ENCODE data around the gene SCN4B. TPM values are rescaled to one million over a fixed set of nuclear protein-coding genes. Genes with fewer than 3 reads are reported as not detected.
"Not testable (repeated sequence)": the region's sequence is repeated elsewhere in the genome, so short reads cannot be mapped to it uniquely, and the experiment has no call there.

The SCN4B gene
- total and polyA plus RNA-seq, 4 donors = 0.05 to 0.67 (median 0.42) TPM; not detected in 1

DNA sequence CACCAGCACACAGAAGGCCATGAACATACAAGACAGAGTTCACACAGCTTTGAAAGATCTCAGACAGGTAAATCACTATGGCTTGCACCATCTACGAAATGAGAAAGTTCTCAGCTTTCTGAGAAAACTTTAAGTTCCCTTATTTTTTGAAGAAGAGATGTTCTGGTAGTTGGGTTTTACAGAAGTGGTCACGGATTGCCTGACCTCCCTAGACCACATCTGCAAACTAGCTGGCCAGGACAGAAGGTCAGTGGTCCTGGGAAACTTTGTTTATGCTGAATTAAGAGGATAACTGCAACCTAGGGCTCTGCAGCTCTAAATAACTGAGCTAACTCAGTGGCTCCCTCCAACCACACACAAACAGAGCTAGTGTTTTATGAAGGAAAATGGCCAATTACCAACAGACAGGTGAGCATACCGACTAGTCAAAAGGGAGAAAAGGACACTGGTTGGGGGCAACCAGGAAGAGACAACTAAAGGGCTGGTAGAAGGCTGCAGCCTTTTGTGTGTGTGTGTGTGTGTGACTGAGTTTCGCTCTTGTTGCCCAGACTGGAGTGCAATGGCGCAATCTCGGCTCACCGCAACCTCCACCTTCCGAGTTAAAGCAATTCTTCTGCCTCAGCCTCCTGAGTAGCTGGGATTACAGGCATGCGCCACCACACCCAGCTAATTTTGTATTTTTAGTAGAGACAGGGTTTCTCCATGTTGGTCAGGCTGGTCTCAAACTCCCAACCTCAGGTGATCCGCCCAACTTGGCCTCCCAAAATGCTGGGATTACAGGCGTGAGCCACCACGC lies 32.4 kb upstream of the SCN4B start:
- Histone ChIP-seq H3K27me3 (ENCODE audit: control insufficient read depth in 4 of 4, insufficient read depth in 4 of 4, low read length in 3 of 4) (no peaks in the 10 kb centered on the region), H3K27ac (ENCODE audit: low read depth in 1 of 2, low read length in 2 of 2) (no peak overlapping the region), H3K9ac (ENCODE audit: low read depth in 1 of 2, low read length in 2 of 2) (no peak overlapping the region), H3K4me1 (ENCODE audit: control insufficient read depth in 4 of 4, insufficient read depth in 4 of 4, low read length in 3 of 4) (peaks cover 0 to 10% (median 4%) of the 10 kb centered on the region in 4 donors), H3K4me3 (ENCODE audit: low read depth in 1 of 3, low read length in 3 of 3) (no peak overlapping the region), H3K36me3 (ENCODE audit: control insufficient read depth in 4 of 4, insufficient read depth in 3 of 4, low read depth in 1 of 4, low read length in 3 of 4) (no peaks in the 10 kb centered on the region), H3K9me3 (ENCODE audit: control insufficient read depth in 4 of 4, low read length in 3 of 4) (no peaks in the 10 kb centered on the region)
- TF ChIP-seq HNF4A (conservative IDR thresholded peaks at IDR 0.05) = no peak
- DNase-seq (ENCODE audit: low spot score) = no peak
- WGBS = 87% methylated on average over 12 of the region's 12 CpGs

DNA sequence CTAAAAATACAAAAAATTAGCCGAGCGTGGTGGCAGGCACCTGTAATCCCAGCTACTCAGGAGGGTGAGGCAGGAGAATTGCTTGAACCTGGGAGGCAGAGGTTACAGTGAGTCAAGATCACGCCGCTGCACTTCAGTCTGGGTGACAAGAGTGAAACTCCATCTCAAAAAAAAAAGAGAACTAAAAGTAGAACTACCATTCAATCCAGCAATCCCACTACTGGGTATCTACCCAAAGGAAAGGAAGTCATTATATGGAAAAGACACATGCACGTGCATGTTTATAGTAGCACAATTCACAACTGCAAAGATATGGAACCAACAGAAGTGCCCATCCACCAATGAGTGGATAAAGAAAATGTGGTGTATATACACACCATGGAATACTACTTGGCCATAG lies 31.1 kb upstream of the SCN4B start:
- H3K9ac ChIP-seq (ENCODE audit: low read depth in 1 of 2, low read length in 2 of 2); DNase-seq (ENCODE audit: low spot score); H3K36me3 ChIP-seq (ENCODE audit: control insufficient read depth in 4 of 4, insufficient read depth in 3 of 4, low read depth in 1 of 4, low read length in 3 of 4); H3K27ac ChIP-seq (ENCODE audit: low read depth in 1 of 2, low read length in 2 of 2); H3K27me3 ChIP-seq (ENCODE audit: control insufficient read depth in 4 of 4, insufficient read depth in 4 of 4, low read length in 3 of 4); H3K9me3 ChIP-seq (ENCODE audit: control insufficient read depth in 4 of 4, low read length in 3 of 4); H3K4me3 ChIP-seq (ENCODE audit: low read depth in 1 of 3, low read length in 3 of 3); H3K4me1 ChIP-seq (ENCODE audit: control insufficient read depth in 4 of 4, insufficient read depth in 4 of 4, low read length in 3 of 4): not testable (repeated sequence)
- WGBS = 92% methylated on average over 5 of the region's 5 CpGs

DNA sequence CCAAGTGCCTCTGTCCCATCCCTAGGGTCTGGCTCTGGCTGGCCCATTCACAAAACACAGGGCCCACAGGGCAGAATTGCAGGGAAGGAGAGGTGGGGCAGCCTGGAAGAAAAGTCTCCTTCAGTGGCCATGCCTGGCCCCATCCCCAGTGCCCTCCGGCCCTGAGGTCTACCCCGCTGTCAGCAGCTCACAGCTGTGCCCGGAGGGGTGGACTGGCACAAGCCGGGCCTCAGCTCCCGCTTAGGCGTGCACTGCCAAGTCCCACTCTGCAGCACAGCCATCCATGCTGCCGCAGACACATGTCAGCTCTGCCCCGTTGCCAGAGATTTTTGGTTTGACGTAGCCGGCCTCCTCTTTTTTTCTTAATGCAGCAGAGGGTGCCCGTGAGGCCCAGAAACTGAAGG lies 27.7 kb upstream of the SCN4B start:
- no peak overlapping the region for H3K9ac ChIP-seq (ENCODE audit: low read depth in 1 of 2, low read length in 2 of 2)
- H3K27ac ChIP-seq (ENCODE audit: low read depth in 1 of 2, low read length in 2 of 2) = no peak overlapping the region
- no peak overlapping the region for H3K4me3 ChIP-seq (ENCODE audit: low read depth in 1 of 3, low read length in 3 of 3)
- no peak for TF ChIP-seq HNF4A (conservative IDR thresholded peaks at IDR 0.05)
- DNase-seq (ENCODE audit: low spot score) = no peak
- no peaks in the 10 kb centered on the region for H3K9me3 ChIP-seq (ENCODE audit: control insufficient read depth in 4 of 4, low read length in 3 of 4)
- no peaks in the 10 kb centered on the region for H3K27me3 ChIP-seq (ENCODE audit: control insufficient read depth in 4 of 4, insufficient read depth in 4 of 4, low read length in 3 of 4)
- H3K4me1 ChIP-seq (ENCODE audit: control insufficient read depth in 4 of 4, insufficient read depth in 4 of 4, low read length in 3 of 4) = peaks cover 0 to 3% (median under 1%) of the 10 kb centered on the region in 4 donors
- WGBS = 79% methylated on average over 11 of the region's 11 CpGs
- H3K36me3 ChIP-seq (ENCODE audit: control insufficient read depth in 4 of 4, insufficient read depth in 3 of 4, low read depth in 1 of 4, low read length in 3 of 4) = no peaks in the 10 kb centered on the region

DNA sequence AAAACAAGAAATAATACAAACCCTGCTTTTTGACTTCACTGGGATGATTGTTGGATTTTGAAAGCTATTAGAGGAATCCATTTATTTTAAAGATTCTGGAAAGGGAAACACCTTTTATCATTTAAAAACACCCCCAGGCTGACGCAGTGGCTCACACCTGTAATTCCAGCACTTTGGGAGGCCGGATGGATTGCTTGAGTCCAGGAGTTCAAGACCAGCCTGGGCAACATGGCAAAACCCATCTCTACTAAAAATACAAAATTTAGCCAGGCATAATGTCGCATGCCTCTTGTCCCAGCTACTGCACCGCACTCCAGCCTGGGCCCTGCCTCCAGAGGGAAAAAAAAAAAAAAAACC lies 24.1 kb upstream of the SCN4B start:
- no peaks in the 10 kb centered on the region for H3K27me3 ChIP-seq (ENCODE audit: control insufficient read depth in 4 of 4, insufficient read depth in 4 of 4, low read length in 3 of 4)
- WGBS = 89% methylated on average over 4 of the region's 4 CpGs
- no peaks in the 10 kb centered on the region for H3K9me3 ChIP-seq (ENCODE audit: control insufficient read depth in 4 of 4, low read length in 3 of 4)
- peaks cover 0 to 10% (median 3%) of the 10 kb centered on the region in 4 donors for H3K4me1 ChIP-seq (ENCODE audit: control insufficient read depth in 4 of 4, insufficient read depth in 4 of 4, low read length in 3 of 4)
- no peaks in the 10 kb centered on the region for H3K36me3 ChIP-seq (ENCODE audit: control insufficient read depth in 4 of 4, insufficient read depth in 3 of 4, low read depth in 1 of 4, low read length in 3 of 4)
- no peak for TF ChIP-seq RAD21 (IDR thresholded peaks at IDR 0.05)
- no peak for TF ChIP-seq YY1 (IDR thresholded peaks at IDR 0.05)
- TF ChIP-seq, protein P1, sequence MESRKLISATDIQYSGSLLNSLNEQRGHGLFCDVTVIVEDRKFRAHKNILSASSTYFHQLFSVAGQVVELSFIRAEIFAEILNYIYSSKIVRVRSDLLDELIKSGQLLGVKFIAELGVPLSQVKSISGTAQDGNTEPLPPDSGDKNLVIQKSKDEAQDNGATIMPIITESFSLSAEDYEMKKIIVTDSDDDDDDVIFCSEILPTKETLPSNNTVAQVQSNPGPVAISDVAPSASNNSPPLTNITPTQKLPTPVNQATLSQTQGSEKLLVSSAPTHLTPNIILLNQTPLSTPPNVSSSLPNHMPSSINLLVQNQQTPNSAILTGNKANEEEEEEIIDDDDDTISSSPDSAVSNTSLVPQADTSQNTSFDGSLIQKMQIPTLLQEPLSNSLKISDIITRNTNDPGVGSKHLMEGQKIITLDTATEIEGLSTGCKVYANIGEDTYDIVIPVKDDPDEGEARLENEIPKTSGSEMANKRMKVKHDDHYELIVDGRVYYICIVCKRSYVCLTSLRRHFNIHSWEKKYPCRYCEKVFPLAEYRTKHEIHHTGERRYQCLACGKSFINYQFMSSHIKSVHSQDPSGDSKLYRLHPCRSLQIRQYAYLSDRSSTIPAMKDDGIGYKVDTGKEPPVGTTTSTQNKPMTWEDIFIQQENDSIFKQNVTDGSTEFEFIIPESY (IDR thresholded peaks at IDR 0.05) = no peak
- no peak for DNase-seq (ENCODE audit: low spot score)
- no peak overlapping the region for H3K4me3 ChIP-seq (ENCODE audit: low read depth in 1 of 3, low read length in 3 of 3)
- H3K27ac ChIP-seq (ENCODE audit: low read depth in 1 of 2, low read length in 2 of 2) = no peak overlapping the region
- no peak overlapping the region for H3K9ac ChIP-seq (ENCODE audit: low read depth in 1 of 2, low read length in 2 of 2)
